Duodenal mucosa (tissue), 2 donors: ENCODE data around the gene SBF2.
"Not testable (repeated sequence)": the region's sequence is repeated elsewhere in the genome, so short reads cannot be mapped to it uniquely, and the experiment has no call there.

Source experiments
- H3K27ac ChIP-seq: one replicate; pipeline ENCODE4 v1.7.0; 2013; ENCODE audit warnings: low read depth, low read length
- H3K27me3 ChIP-seq, 2 donors: one replicate each; pipeline ENCODE4 v1.7.0; 2013; ENCODE audit warnings: low read length in 2 of 2, control low read depth in 1 of 2; ENCODE audit not compliant: insufficient read depth in 2 of 2, control insufficient read depth in 1 of 2
- H3K36me3 ChIP-seq, 2 donors: one replicate each; pipeline ENCODE4 v1.7.0; 2013; ENCODE audit warnings: low read length in 2 of 2, control low read depth in 1 of 2; ENCODE audit not compliant: insufficient read depth in 2 of 2, control insufficient read depth in 1 of 2
- H3K4me1 ChIP-seq, 2 donors: one replicate each; pipeline ENCODE4 v1.7.0; 2013; ENCODE audit warnings: low read length in 2 of 2, control low read depth in 1 of 2; ENCODE audit not compliant: insufficient read depth in 2 of 2, control insufficient read depth in 1 of 2
- H3K4me3 ChIP-seq, 2 donors: one replicate each; pipeline ENCODE4 v1.7.0; 2013; ENCODE audit warnings: low read length in 2 of 2, low read depth in 1 of 2
- H3K9ac ChIP-seq, 2 donors: one replicate each; pipeline ENCODE4 v1.7.0; 2013; ENCODE audit warnings: low read length in 2 of 2, low read depth in 1 of 2
- H3K9me3 ChIP-seq, 2 donors: one replicate each; pipeline ENCODE4 v1.7.0; 2013; ENCODE audit warnings: low read length in 2 of 2, control low read depth in 1 of 2; ENCODE audit not compliant: control insufficient read depth in 1 of 2

Gene SBF2

GRCh38 chr11:9755561-9756185 lies 538.3 kb downstream of the SBF2 start:
- Histone ChIP-seq H3K36me3 (peaks cover 0 to 10% of the 10 kb centered on the region in 2 donors), H3K9ac (no peak overlapping the region), H3K4me1 (peaks cover 27 to 30% of the 10 kb centered on the region in 2 donors), H3K9me3 (no peaks in the 10 kb centered on the region), H3K27me3 (no peaks in the 10 kb centered on the region), H3K27ac (no peak overlapping the region), H3K4me3 (no peak overlapping the region)

GRCh38 chr11:9754010-9754471 lies 540.0 kb downstream of the SBF2 start:
- Histone ChIP-seq H3K27me3 (no peaks in the 10 kb centered on the region), H3K4me3 (no peak overlapping the region), H3K9ac (no peak overlapping the region), H3K36me3 (peaks cover 0 to 14% of the 10 kb centered on the region in 2 donors), H3K9me3 (no peaks in the 10 kb centered on the region), H3K4me1 (peaks cover 17 to 20% of the 10 kb centered on the region in 2 donors), H3K27ac (no peak overlapping the region)

- Histone ChIP-seq H3K27me3 (no peaks in the 10 kb centered on the region), H3K27ac (no peak overlapping the region), H3K4me3 (no peak overlapping the region), H3K9me3 (no peaks in the 10 kb centered on the region), H3K4me1 (peaks cover 19 to 22% of the 10 kb centered on the region in 2 donors), H3K36me3 (peaks cover 0 to 14% of the 10 kb centered on the region in 2 donors), H3K9ac (no peak overlapping the region)
These were observed 541.0 kb downstream of the SBF2 start for GRCh38 chr11:9753021-9753420.

GRCh38 chr11:9752091-9752490 lies 541.9 kb downstream of the SBF2 start:
- H3K4me3 ChIP-seq = no peak overlapping the region
- no peak overlapping the region for H3K9ac ChIP-seq
- no peaks in the 10 kb centered on the region for H3K9me3 ChIP-seq
- H3K27ac ChIP-seq = no peak overlapping the region
- peaks cover 0 to 14% of the 10 kb centered on the region in 2 donors for H3K36me3 ChIP-seq
- H3K27me3 ChIP-seq = no peaks in the 10 kb centered on the region
- peaks cover 14 to 21% of the 10 kb centered on the region in 2 donors for H3K4me1 ChIP-seq

- Histone ChIP-seq H3K4me3 (no peak overlapping the region), H3K36me3 (peaks cover 0 to 20% of the 10 kb centered on the region in 2 donors), H3K9ac (no peak overlapping the region), H3K27me3 (no peaks in the 10 kb centered on the region), H3K9me3 (no peaks in the 10 kb centered on the region), H3K4me1 (peaks cover 3 to 16% of the 10 kb centered on the region in 2 donors), H3K27ac (no peak overlapping the region)
These were observed 543.5 kb downstream of the SBF2 start for GRCh38 chr11:9750551-9750950.

GRCh38 chr11:9748361-9748970 lies 545.6 kb downstream of the SBF2 start:
- no peaks in the 10 kb centered on the region for H3K9me3 ChIP-seq
- no peak overlapping the region for H3K27ac ChIP-seq
- H3K36me3 ChIP-seq = peaks cover 0 to 20% of the 10 kb centered on the region in 2 donors
- peak overlapping the region in 1 of 2 donors; percentile 40 for H3K9ac ChIP-seq
- H3K4me3 ChIP-seq = no peak overlapping the region
- H3K27me3 ChIP-seq = no peaks in the 10 kb centered on the region
- peaks cover 3 to 11% of the 10 kb centered on the region in 2 donors for H3K4me1 ChIP-seq

GRCh38 chr11:9747828-9748227 lies 546.2 kb downstream of the SBF2 start:
- Histone ChIP-seq H3K27me3 (no peaks in the 10 kb centered on the region), H3K9me3 (no peaks in the 10 kb centered on the region), H3K27ac (no peak overlapping the region), H3K36me3 (peaks cover 0 to 20% of the 10 kb centered on the region in 2 donors), H3K4me3 (no peak overlapping the region), H3K9ac (no peak overlapping the region), H3K4me1 (peaks cover 3 to 11% of the 10 kb centered on the region in 2 donors)

GRCh38 chr11:9747229-9747628 lies 546.8 kb downstream of the SBF2 start:
- Histone ChIP-seq H3K27me3 (no peaks in the 10 kb centered on the region), H3K36me3 (peaks cover 0 to 19% of the 10 kb centered on the region in 2 donors), H3K4me1 (peaks cover 3 to 11% of the 10 kb centered on the region in 2 donors), H3K4me3 (no peak overlapping the region), H3K9ac (no peak overlapping the region), H3K9me3 (no peaks in the 10 kb centered on the region), H3K27ac (no peak overlapping the region)

- Histone ChIP-seq H3K27ac (no peak overlapping the region), H3K4me1 (peaks cover 3 to 14% of the 10 kb centered on the region in 2 donors), H3K9me3 (no peaks in the 10 kb centered on the region), H3K9ac (no peak overlapping the region), H3K36me3 (peaks cover 0 to 9% of the 10 kb centered on the region in 2 donors), H3K4me3 (no peak overlapping the region), H3K27me3 (no peaks in the 10 kb centered on the region)
These were observed 548.4 kb downstream of the SBF2 start for GRCh38 chr11:9745411-9746211.

GRCh38 chr11:9743512-9743911 lies 550.5 kb downstream of the SBF2 start:
- H3K4me1 ChIP-seq = peaks cover 7 to 21% of the 10 kb centered on the region in 2 donors
- H3K9me3 ChIP-seq, H3K4me3 ChIP-seq, H3K9ac ChIP-seq, H3K36me3 ChIP-seq, H3K27me3 ChIP-seq, H3K27ac ChIP-seq: not testable (repeated sequence)
